DMS79 treated with DMSO at 0.1 percent for 48 hours (cell line): ENCODE results near the gene LAMP1.
"Not testable (repeated sequence)": the region's sequence is repeated elsewhere in the genome, so short reads cannot be mapped to it uniquely, and the experiment has no call there.

Experiments used
- DNase-seq: peaks from one replicate; lab custom pipeline; 2025; lab: John Stamatoyannopoulos, UW

Gene LAMP1

GRCh38 chr13:113296823-113297369 is at the start of gene LAMP1:
Gene LAMP1 (plus strand): TSS chr13:113297239. CDS start chr13:113297435, 196 bp downstream.
- DNase-seq: peak; percentile 92

- no peak for DNase-seq
These were observed 44.4 kb upstream of the LAMP1 start for GRCh38 chr13:113252516-113253095.

- not testable (repeated sequence) for DNase-seq
These were observed 39.1 kb upstream of the LAMP1 start for GRCh38 chr13:113257908-113258307.

- no peak for DNase-seq
These were observed 38.6 kb upstream of the LAMP1 start for GRCh38 chr13:113258321-113259054.

GRCh38 chr13:113260996-113261395 is 36.0 kb upstream of the LAMP1 start:
- no peak for DNase-seq

- DNase-seq: not testable (repeated sequence)
These were observed 34.0 kb upstream of the LAMP1 start for GRCh38 chr13:113263016-113263415.

GRCh38 chr13:113267642-113268405 is 29.2 kb upstream of the LAMP1 start:
- no peak for DNase-seq

- DNase-seq: no peak
These were observed 25.0 kb upstream of the LAMP1 start for GRCh38 chr13:113272031-113272430.

- DNase-seq: no peak
These were observed 24.3 kb upstream of the LAMP1 start for GRCh38 chr13:113272701-113273181.

- no peak for DNase-seq
These were observed 23.7 kb upstream of the LAMP1 start for GRCh38 chr13:113273321-113273720.

- peak; percentile 10 for DNase-seq
These were observed 23.0 kb upstream of the LAMP1 start for GRCh38 chr13:113273851-113274590.

GRCh38 chr13:113274721-113275120 is 22.3 kb upstream of the LAMP1 start:
- DNase-seq: no peak

GRCh38 chr13:113275387-113275786 is 21.7 kb upstream of the LAMP1 start:
- peak; percentile 9 for DNase-seq

GRCh38 chr13:113280126-113280525 is 16.9 kb upstream of the LAMP1 start:
- no peak for DNase-seq

GRCh38 chr13:113283904-113284303 is 13.1 kb upstream of the LAMP1 start:
- DNase-seq: no peak

- no peak for DNase-seq
These were observed 8.2 kb upstream of the LAMP1 start for GRCh38 chr13:113288880-113289279.

GRCh38 chr13:113291129-113291528 is 5.9 kb upstream of the LAMP1 start:
- no peak for DNase-seq

GRCh38 chr13:113292021-113292862 is 4.8 kb upstream of the LAMP1 start:
- DNase-seq: peak; percentile 56

- DNase-seq: no peak
These were observed 3.4 kb upstream of the LAMP1 start for GRCh38 chr13:113293686-113294085.

- no peak for DNase-seq
These were observed 1.3 kb upstream of the LAMP1 start for GRCh38 chr13:113295776-113296175.
